ENCODE data around the gene TAAR1. TPM values are rescaled to one million over a fixed set of nuclear protein-coding genes. Genes with fewer than 3 reads are reported as not detected.
"Not testable (repeated sequence)": the region's sequence is repeated elsewhere in the genome, so short reads cannot be mapped to it uniquely, and the experiment has no call there.

TAAR1 gene
- total RNA-seq, 5 donors from 2014 or later (not counting 1 experiment from before 2014, with no cell fraction given): not detected

DNA sequence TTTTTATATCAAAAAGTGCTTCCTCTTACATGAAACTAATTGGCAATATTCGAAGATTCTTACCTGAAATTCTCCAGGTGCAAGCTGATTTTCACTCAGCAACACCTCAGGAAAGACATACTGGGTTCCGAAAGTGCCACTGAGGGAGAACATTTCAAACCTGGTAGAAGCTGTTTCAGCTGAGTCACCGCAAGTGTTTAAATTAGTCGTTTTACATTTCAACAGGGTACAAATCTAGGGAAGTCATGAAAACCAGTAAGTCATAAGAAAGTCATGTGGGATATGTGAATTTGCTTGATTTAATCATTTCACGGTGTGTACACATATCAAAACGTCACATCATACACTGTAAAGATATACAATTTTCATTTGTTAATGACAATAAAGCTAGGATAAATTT is 25.3 kb upstream of the TAAR1 start:
- H3K36me3 ChIP-seq (ENCODE audit: control insufficient read depth in 2 of 2, extremely low read depth in 1 of 2, insufficient read depth in 1 of 2, low read length in 1 of 2): no peaks in the 10 kb centered on the region
- Mint-ChIP-seq H3K36me3 (no peaks in the 10 kb centered on the region), H3K4me3 (no peak overlapping the region), H3K4me1 (no peaks in the 10 kb centered on the region), H3K9me3 (peaks cover 0 to 3% (median 0%) of the 10 kb centered on the region in 3 donors), H3K27ac (no peak overlapping the region), H3K27me3 (peaks cover 16 to 20% of the 10 kb centered on the region in 2 donors)
- H3K27ac ChIP-seq (ENCODE audit: low read length): no peak overlapping the region
- DNase-seq (no peak), ATAC-seq (replicated peaks in 1 of 4) (no peak)
- ChIA-PET POLR2A (no interaction called here), CTCF (no interaction called here)
- WGBS (ENCODE audit: insufficient coverage): 79% methylated on average over 2 of the region's 6 CpGs
- H3K4me1 ChIP-seq (ENCODE audit: control insufficient read depth in 1 of 2, extremely low read depth in 1 of 2, insufficient read depth in 2 of 2, low read length in 2 of 2): no peaks in the 10 kb centered on the region
- H3K9me3 ChIP-seq: no peaks in the 10 kb centered on the region
- no peak overlapping the region for H3K4me3 ChIP-seq (ENCODE audit: control insufficient read depth in 1 of 2, extremely low read depth in 1 of 2, low read length in 1 of 2)
- peaks cover 0 to 5% of the 10 kb centered on the region in 2 experiments for H3K27me3 ChIP-seq (replicated peaks in 1 of 2; ENCODE audit: control insufficient read depth in 2 of 2, extremely low read depth in 1 of 2, insufficient read depth in 2 of 2, low read length in 1 of 2)

DNA sequence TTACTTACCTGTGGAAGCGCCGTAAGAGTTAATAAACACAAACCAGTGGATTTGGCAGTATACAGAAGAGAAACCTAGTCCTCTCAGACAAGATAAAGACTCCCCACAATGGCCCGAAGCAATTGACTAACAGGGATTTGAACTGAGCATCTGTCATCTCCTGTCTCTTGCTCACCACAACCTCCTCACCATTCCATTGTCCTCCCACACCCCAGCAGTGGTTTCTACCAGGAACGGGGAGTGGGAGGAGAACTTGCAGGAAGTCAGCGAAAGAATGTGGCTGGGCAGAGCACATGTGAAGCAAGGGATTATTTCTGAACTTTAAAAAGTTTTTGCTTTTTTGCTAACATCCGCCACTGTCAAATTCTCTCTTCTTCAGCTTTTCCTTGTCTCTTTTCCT is 24.6 kb upstream of the TAAR1 start:
- no peak overlapping the region for H3K27ac Mint-ChIP-seq
- Histone ChIP-seq H3K4me3 (ENCODE audit: control insufficient read depth in 1 of 2, extremely low read depth in 1 of 2, low read length in 1 of 2) (no peak overlapping the region), H3K4me1 (ENCODE audit: control insufficient read depth in 1 of 2, extremely low read depth in 1 of 2, insufficient read depth in 2 of 2, low read length in 2 of 2) (no peaks in the 10 kb centered on the region), H3K27me3 (replicated peaks in 1 of 2; ENCODE audit: control insufficient read depth in 2 of 2, extremely low read depth in 1 of 2, insufficient read depth in 2 of 2, low read length in 1 of 2) (peaks cover 0 to 3% of the 10 kb centered on the region in 2 experiments), H3K27ac (ENCODE audit: low read length) (no peak overlapping the region), H3K9me3 (no peaks in the 10 kb centered on the region), H3K36me3 (ENCODE audit: control insufficient read depth in 2 of 2, extremely low read depth in 1 of 2, insufficient read depth in 1 of 2, low read length in 1 of 2) (no peaks in the 10 kb centered on the region)
- H3K27me3 Mint-ChIP-seq: peaks cover 16% of the 10 kb centered on the region in 2 donors
- no peaks in the 10 kb centered on the region for H3K36me3 Mint-ChIP-seq
- CTCF ChIA-PET: no interaction called here
- peaks cover 0 to 3% (median 0%) of the 10 kb centered on the region in 3 donors for H3K9me3 Mint-ChIP-seq
- POLR2A ChIA-PET: no interaction called here
- H3K4me1 Mint-ChIP-seq: peaks cover 0 to 2% (median 0%) of the 10 kb centered on the region in 3 donors
- no peak for DNase-seq
- H3K4me3 Mint-ChIP-seq: no peak overlapping the region
- 95% methylated on average over 4 of the region's 6 CpGs for WGBS (ENCODE audit: insufficient coverage)
- ATAC-seq (replicated peaks in 1 of 4): no peak

DNA sequence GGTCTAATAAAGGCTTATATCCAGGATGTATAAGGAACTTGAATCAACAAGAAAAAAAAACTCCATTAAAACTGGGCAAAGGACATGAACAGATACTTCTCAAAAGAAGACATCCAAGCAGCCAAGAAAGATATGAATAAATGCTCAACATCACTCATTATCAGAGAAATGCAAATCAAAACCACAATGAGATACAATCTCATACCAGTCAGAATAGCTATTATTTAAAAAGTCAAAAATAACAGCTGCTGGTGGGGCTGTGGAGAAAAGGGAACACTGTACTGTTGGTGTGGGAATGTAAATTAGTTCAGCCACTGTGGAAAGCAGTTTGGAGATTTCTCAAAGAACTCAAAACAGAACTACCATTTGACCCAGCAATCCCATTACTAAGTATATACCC is 20.1 kb upstream of the TAAR1 start:
- H3K9me3 Mint-ChIP-seq; H3K27ac Mint-ChIP-seq; H3K4me3 Mint-ChIP-seq; H3K27me3 ChIP-seq (replicated peaks in 1 of 2; ENCODE audit: control insufficient read depth in 2 of 2, extremely low read depth in 1 of 2, insufficient read depth in 2 of 2, low read length in 1 of 2); H3K4me3 ChIP-seq (ENCODE audit: control insufficient read depth in 1 of 2, extremely low read depth in 1 of 2, low read length in 1 of 2); H3K4me1 ChIP-seq (ENCODE audit: control insufficient read depth in 1 of 2, extremely low read depth in 1 of 2, insufficient read depth in 2 of 2, low read length in 2 of 2); H3K9me3 ChIP-seq; POLR2A ChIA-PET; H3K4me1 Mint-ChIP-seq; DNase-seq; ATAC-seq (replicated peaks in 1 of 4); CTCF ChIA-PET; H3K36me3 Mint-ChIP-seq; H3K27ac ChIP-seq (ENCODE audit: low read length); H3K27me3 Mint-ChIP-seq; H3K36me3 ChIP-seq (ENCODE audit: control insufficient read depth in 2 of 2, extremely low read depth in 1 of 2, insufficient read depth in 1 of 2, low read length in 1 of 2): not testable (repeated sequence)

- Mint-ChIP-seq H3K4me1 (peaks cover 0 to 7% (median 0%) of the 10 kb centered on the region in 3 donors), H3K4me3 (no peak overlapping the region), H3K27ac (no peak overlapping the region), H3K9me3 (no peaks in the 10 kb centered on the region), H3K27me3 (peaks cover 8 to 11% of the 10 kb centered on the region in 2 donors), H3K36me3 (no peaks in the 10 kb centered on the region)
- Histone ChIP-seq H3K27ac (ENCODE audit: low read length) (no peak overlapping the region), H3K27me3 (replicated peaks in 1 of 2; ENCODE audit: control insufficient read depth in 2 of 2, extremely low read depth in 1 of 2, insufficient read depth in 2 of 2, low read length in 1 of 2) (no peaks in the 10 kb centered on the region), H3K4me3 (ENCODE audit: control insufficient read depth in 1 of 2, extremely low read depth in 1 of 2, low read length in 1 of 2) (no peak overlapping the region), H3K4me1 (ENCODE audit: control insufficient read depth in 1 of 2, extremely low read depth in 1 of 2, insufficient read depth in 2 of 2, low read length in 2 of 2) (peaks cover 0 to 3% of the 10 kb centered on the region in 2 experiments), H3K36me3 (ENCODE audit: control insufficient read depth in 2 of 2, extremely low read depth in 1 of 2, insufficient read depth in 1 of 2, low read length in 1 of 2) (no peaks in the 10 kb centered on the region), H3K9me3 (no peaks in the 10 kb centered on the region)
- ATAC-seq (replicated peaks in 1 of 4) (no peak), DNase-seq (no peak)
- ChIA-PET POLR2A (no interaction called here), CTCF (interaction anchor here in 1 of 2 donors (0.7 kb wide), 2 partner anchors 238 to 887 kb away, joined by 3 to 4 read pairs; no protein-coding TSS in a partner anchor)
Measured at GRCh38 chr6:132675749-132676148, 16.8 kb upstream of the TAAR1 start.

DNA sequence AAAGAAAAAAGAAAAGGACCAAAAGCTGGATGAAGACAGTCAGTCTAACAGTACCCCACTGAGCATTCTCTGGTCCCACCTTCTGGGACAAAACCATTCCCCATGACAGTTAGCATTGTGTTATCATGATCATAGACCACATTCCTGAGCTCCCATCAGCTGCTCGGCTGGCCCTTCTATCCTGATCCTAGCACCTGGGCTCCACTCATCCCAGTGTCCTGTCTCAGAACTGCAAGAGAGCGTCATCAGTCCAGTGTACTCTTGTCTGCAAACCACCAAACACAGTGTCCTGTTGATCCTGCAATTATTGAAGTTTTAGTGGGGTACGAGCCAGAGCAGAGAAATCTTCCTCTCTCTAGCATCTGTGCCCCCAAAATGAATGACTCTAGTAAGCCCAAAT is 16.0 kb upstream of the TAAR1 start:
- ATAC-seq (replicated peaks in 1 of 4): no peak
- WGBS (ENCODE audit: insufficient coverage): 100% methylated on average over 1 of the region's 3 CpGs

GRCh38 chr6:132673376-132674094 is 14.6 kb upstream of the TAAR1 start:
- POLR2A ChIA-PET: interaction anchor here in 1 of 2 donors (0.6 kb wide), 1 partner anchor 336 kb away, joined by 3 read pairs; no protein-coding TSS in a partner anchor
- Mint-ChIP-seq H3K27me3 (peaks cover 10 to 14% of the 10 kb centered on the region in 2 donors), H3K36me3 (no peaks in the 10 kb centered on the region), H3K4me3 (no peak overlapping the region), H3K4me1 (peaks cover 0 to 9% (median 4%) of the 10 kb centered on the region in 3 donors), H3K27ac (no peak overlapping the region), H3K9me3 (no peaks in the 10 kb centered on the region)
- no CpG with 5 or more reads among the region's 10 CpGs for WGBS (ENCODE audit: insufficient coverage)
- Histone ChIP-seq H3K9me3 (no peaks in the 10 kb centered on the region), H3K4me3 (ENCODE audit: control insufficient read depth in 1 of 2, extremely low read depth in 1 of 2, low read length in 1 of 2) (no peak overlapping the region), H3K27ac (ENCODE audit: low read length) (no peak overlapping the region), H3K27me3 (replicated peaks in 1 of 2; ENCODE audit: control insufficient read depth in 2 of 2, extremely low read depth in 1 of 2, insufficient read depth in 2 of 2, low read length in 1 of 2) (no peaks in the 10 kb centered on the region), H3K4me1 (ENCODE audit: control insufficient read depth in 1 of 2, extremely low read depth in 1 of 2, insufficient read depth in 2 of 2, low read length in 2 of 2) (peaks cover 0 to 5% of the 10 kb centered on the region in 2 experiments), H3K36me3 (ENCODE audit: control insufficient read depth in 2 of 2, extremely low read depth in 1 of 2, insufficient read depth in 1 of 2, low read length in 1 of 2) (no peaks in the 10 kb centered on the region)
- CTCF ChIA-PET: no interaction called here
- DNase-seq (peak in 1 of 35 experiments; percentile 12), ATAC-seq (replicated peaks in 1 of 4) (no peak)

More for the DNA sequence above, 16.0 kb upstream of the TAAR1 start:
- no peak overlapping the region for H3K4me3 ChIP-seq (ENCODE audit: control insufficient read depth in 1 of 2, extremely low read depth in 1 of 2, low read length in 1 of 2)
- H3K4me1 ChIP-seq (ENCODE audit: control insufficient read depth in 1 of 2, extremely low read depth in 1 of 2, insufficient read depth in 2 of 2, low read length in 2 of 2): peaks cover 0 to 3% of the 10 kb centered on the region in 2 experiments
- Mint-ChIP-seq H3K4me3 (no peak overlapping the region), H3K27me3 (peaks cover 8 to 11% of the 10 kb centered on the region in 2 donors), H3K9me3 (no peaks in the 10 kb centered on the region), H3K27ac (no peak overlapping the region), H3K36me3 (no peaks in the 10 kb centered on the region), H3K4me1 (peaks cover 0 to 7% (median 0%) of the 10 kb centered on the region in 3 donors)
- H3K9me3 ChIP-seq: no peaks in the 10 kb centered on the region
- no peak overlapping the region for H3K27ac ChIP-seq (ENCODE audit: low read length)
- no peaks in the 10 kb centered on the region for H3K27me3 ChIP-seq (replicated peaks in 1 of 2; ENCODE audit: control insufficient read depth in 2 of 2, extremely low read depth in 1 of 2, insufficient read depth in 2 of 2, low read length in 1 of 2)
- no peaks in the 10 kb centered on the region for H3K36me3 ChIP-seq (ENCODE audit: control insufficient read depth in 2 of 2, extremely low read depth in 1 of 2, insufficient read depth in 1 of 2, low read length in 1 of 2)
- no peak for DNase-seq
- ChIA-PET CTCF (no interaction called here), POLR2A (no interaction called here)
